ENCODE data around the gene KLF5. TPM values are rescaled to one million over a fixed set of nuclear protein-coding genes. Genes with fewer than 3 reads are reported as not detected.

The KLF5 gene
- total and polyA plus RNA-seq, 2 of the 4 experiments (the other 2 are of a cell fraction), result 5.4 to 8.8 TPM

GRCh38 chr13:73056565-73056962 is 2.2 kb upstream of the KLF5 start:
- H4K20me1 ChIP-seq (ENCODE audit: insufficient read depth, low read length), result no peaks in the 10 kb centered on the region
- dilution Hi-C loops (cut with HindIII; ENCODE audit: low sequenced_read_pairs, unreplicated experiment) (no loop called here), intact Hi-C loops (cut with micrococcal nuclease) (loop anchor here (2.0 to 10.0 kb wide), 2 partner anchors 216 to 278 kb away; no protein-coding TSS in a partner anchor), in situ Hi-C loops (cut with MboI; ENCODE audit: low sequenced_read_pairs) (no loop called here)
- H3K9me1 ChIP-seq (ENCODE audit: insufficient read depth, low read length), result 0 out of 2 replicates have a peak, but pooled peaks cover 3% of the 10 kb centered on the region
- TF ChIP-seq MAZ (IDR thresholded peaks at IDR 0.05; ENCODE audit: borderline replicate concordance, low read depth, low read length) (no peak), USF2 (IDR thresholded peaks at IDR 0.05; ENCODE audit: low read depth, low read length) (no peak)
- no peak overlapping the region for H2BK20ac ChIP-seq (ENCODE audit: low read depth, low read length)
- no peak overlapping the region for H3K56ac ChIP-seq (ENCODE audit: extremely low read depth, insufficient read depth, low read length)
- no peaks in the 10 kb centered on the region for H3K27me3 ChIP-seq (ENCODE audit: control insufficient read depth, insufficient read depth, low read length)
- H3K4me1 ChIP-seq (ENCODE audit: control insufficient read depth, insufficient read depth, low read length), result no peaks in the 10 kb centered on the region; the same call in 1 of the 2 replicates
- no peak overlapping the region for H2AFZ ChIP-seq (replicated peaks; ENCODE audit: low read length, poor library complexity)
- no peak overlapping the region for H2BK15ac ChIP-seq (ENCODE audit: low read depth, low read length)
- H2AK9ac ChIP-seq (replicated peaks; ENCODE audit: low read depth, low read length, poor library complexity), result no peak overlapping the region
- peaks cover 6 to 14% of the 10 kb centered on the region in 2 experiments; a peak in 3 of 4 replicates for H3K79me1 ChIP-seq (ENCODE audit: low read depth in 1 of 2, low read length in 2 of 2)
- H2BK5ac ChIP-seq (ENCODE audit: low read depth, low read length, poor library complexity, severe bottlenecking), result no peak overlapping the region
- no peak overlapping the region for H3K4me3 ChIP-seq (ENCODE audit: insufficient read depth, low read depth, low read length)
- no peaks in the 10 kb centered on the region for H3K36me3 ChIP-seq (ENCODE audit: control insufficient read depth, insufficient read depth, low read length)
- H4K8ac ChIP-seq (ENCODE audit: low read depth in 2 of 2, low read length in 2 of 2), result no peak overlapping the region
- H2BK120ac ChIP-seq (ENCODE audit: low read depth, low read length), result no peak overlapping the region; the same call in 1 of the 2 replicates
- DNase-seq (no peak), ATAC-seq (ENCODE audit: low read depth) (no peak)
- CTCF ChIA-PET, result interaction anchor here (0.6 to 0.9 kb wide), 2 partner anchors 38 to 192 kb away, joined by 4 to 5 read pairs; no protein-coding TSS in a partner anchor
- no TSS peak for BruUV-seq (replicated peaks)
- no CpG with 5 or more reads among the region's 4 CpGs for WGBS, 2 experiments (ENCODE audit: extremely low coverage in 2 of 2, insufficient read length in 1 of 2)
- no peak overlapping the region for H3K4me2 ChIP-seq (ENCODE audit: low read depth, low read length)
- no peak overlapping the region for H4K5ac ChIP-seq (ENCODE audit: low read depth, low read length)
- no peak overlapping the region for H3K18ac ChIP-seq (ENCODE audit: low read depth, low read length)
- POLR2A ChIA-PET (ENCODE audit: unreplicated experiment), result no interaction called here
- no peak overlapping the region for H3K14ac ChIP-seq (replicated peaks; ENCODE audit: low read depth, low read length)
- no peak overlapping the region for H3K4ac ChIP-seq (ENCODE audit: low read depth, low read length)
- no peak overlapping the region for H4K91ac ChIP-seq (ENCODE audit: insufficient read depth, low read depth, low read length)
- no peak overlapping the region for H3K23ac ChIP-seq (ENCODE audit: low read depth, low read length)
- H2AK5ac ChIP-seq (ENCODE audit: low read depth, low read length), result no peak overlapping the region
- no peak overlapping the region for H3K9ac ChIP-seq (ENCODE audit: low read depth, low read length)
- no peak overlapping the region for H3K27ac ChIP-seq (ENCODE audit: insufficient read depth, low read length)
- no peaks in the 10 kb centered on the region for H3K9me3 ChIP-seq (ENCODE audit: control insufficient read depth, insufficient read depth, low read length)
